IMR-90 (cell line): Measurements from ENCODE around the gene NCK1. TPM values are rescaled to one million over a fixed set of nuclear protein-coding genes. Genes with fewer than 3 reads are reported as not detected.

Experiments used
- ATAC-seq: fragments of 200-7000 bp; cut with Tn5 transposase; 2 replicates; pipeline ENCODE4 v1.9.1; 2020; ENCODE audit warnings: low read depth, mild to moderate bottlenecking, moderate library complexity
- BruUV-seq: library from RNA; stranded (reverse); fragments of 400-500 nt; replicated peaks from 2 replicates; lab custom pipeline; 2021; lab: Mats Ljungman, UMichigan
- CTCF ChIA-PET: fragments of 300-600 bp; formaldehyde crosslinking; extraction: SDS; loops from one replicate; lab custom pipeline; 2021; ENCODE audit warnings: antibody characterized with exemption; lab: Yijun Ruan, JAX
- POLR2A ChIA-PET: fragments of 300-600 bp; sonication (Branson Sonifier 250); formaldehyde crosslinking; loops from one replicate; lab custom pipeline; 2022; ENCODE audit warnings: antibody characterized with exemption; ENCODE audit not compliant: unreplicated experiment; lab: Charles Lee
- DNase-seq: peaks from one replicate; pipeline ENCODE4 v3.0.0; 2013
- H2AFZ ChIP-seq: replicated peaks from 2 replicates; pipeline ENCODE3; 2013; ENCODE audit warnings: low read length, mild to moderate bottlenecking; ENCODE audit not compliant: poor library complexity
- H2AK5ac ChIP-seq: 2 replicates; pipeline ENCODE4 v1.6.1; 2013; ENCODE audit warnings: low read depth, low read length, inconsistent platforms
- H2AK9ac ChIP-seq: replicated peaks from 2 replicates; pipeline ENCODE3; 2013; ENCODE audit warnings: mild to moderate bottlenecking, low read depth, low read length, moderate library complexity; ENCODE audit not compliant: poor library complexity
- H2BK120ac ChIP-seq: 2 replicates; pipeline ENCODE4 v1.6.1; 2013; ENCODE audit warnings: low read depth, low read length, inconsistent platforms
- H2BK15ac ChIP-seq: 3 replicates; pipeline ENCODE4 v1.6.1; 2013; ENCODE audit warnings: low read depth, low read length, inconsistent platforms
- H2BK20ac ChIP-seq: 2 replicates; pipeline ENCODE4 v1.6.1; 2013; ENCODE audit warnings: low read depth, mild to moderate bottlenecking, inconsistent platforms, low read length, moderate library complexity
- H2BK5ac ChIP-seq: 2 replicates; pipeline ENCODE4 v1.6.1; 2013; ENCODE audit warnings: mild to moderate bottlenecking, low read depth, low read length, inconsistent platforms; ENCODE audit not compliant: poor library complexity, severe bottlenecking
- H3K14ac ChIP-seq: replicated peaks from 2 replicates; pipeline ENCODE4 v1.6.1; 2013; ENCODE audit warnings: low read depth, low read length, inconsistent platforms
- H3K18ac ChIP-seq: 2 replicates; pipeline ENCODE4 v1.6.1; 2013; ENCODE audit warnings: low read depth, low read length, control low read depth
- H3K23ac ChIP-seq: 2 replicates; pipeline ENCODE4 v1.6.1; 2013; ENCODE audit warnings: low read depth, low read length, inconsistent platforms
- H3K27ac ChIP-seq: 2 replicates; pipeline ENCODE4 v1.5.1; 2013; ENCODE audit warnings: mild to moderate bottlenecking, control low read depth, low read length; ENCODE audit not compliant: insufficient read depth
- H3K27me3 ChIP-seq: 2 replicates; pipeline ENCODE4 v1.6.1; 2013; ENCODE audit warnings: low read length; ENCODE audit not compliant: control insufficient read depth, insufficient read depth
- H3K36me3 ChIP-seq: 2 replicates; pipeline ENCODE4 v1.6.1; 2013; ENCODE audit warnings: low read length, mixed read lengths; ENCODE audit not compliant: control insufficient read depth, insufficient read depth
- H3K4ac ChIP-seq: 2 replicates; pipeline ENCODE4 v1.6.1; 2013; ENCODE audit warnings: low read depth, low read length, inconsistent platforms
- H3K4me1 ChIP-seq: 2 replicates; pipeline ENCODE4 v1.6.1; 2013; ENCODE audit warnings: low read length, mixed read lengths; ENCODE audit not compliant: control insufficient read depth, insufficient read depth
- H3K4me2 ChIP-seq: 2 replicates; pipeline ENCODE4 v1.6.1; 2013; ENCODE audit warnings: low read depth, mild to moderate bottlenecking, control low read depth, low read length, moderate library complexity
- H3K4me3 ChIP-seq: 2 replicates; pipeline ENCODE4 v1.5.1; 2013; ENCODE audit warnings: low read depth, mild to moderate bottlenecking, control low read depth, low read length, moderate library complexity; ENCODE audit not compliant: insufficient read depth
- H3K56ac ChIP-seq: 2 replicates; pipeline ENCODE4 v1.6.1; 2013; ENCODE audit warnings: low read length, inconsistent platforms; ENCODE audit not compliant: insufficient read depth; ENCODE audit errors: extremely low read depth
- H3K79me1 ChIP-seq, 2 experiments: 2 replicates each; pipeline ENCODE4 v1.6.1; 2013; ENCODE audit warnings: low read length in 2 of 2, inconsistent platforms in 1 of 2, low read depth in 1 of 2
- H3K9ac ChIP-seq: 2 replicates; pipeline ENCODE4 v1.6.1; 2013; ENCODE audit warnings: low read depth, low read length, control low read depth
- H3K9me1 ChIP-seq: 2 replicates; pipeline ENCODE4 v1.6.1; 2013; ENCODE audit warnings: low read length, inconsistent platforms; ENCODE audit not compliant: insufficient read depth
- H3K9me3 ChIP-seq: 2 replicates; pipeline ENCODE4 v1.6.1; 2013; ENCODE audit warnings: low read length; ENCODE audit not compliant: control insufficient read depth, insufficient read depth
- H4K20me1 ChIP-seq: 2 replicates; pipeline ENCODE4 v1.6.1; 2013; ENCODE audit warnings: low read length, inconsistent platforms; ENCODE audit not compliant: insufficient read depth
- H4K5ac ChIP-seq: 2 replicates; pipeline ENCODE4 v1.6.1; 2013; ENCODE audit warnings: mild to moderate bottlenecking, low read depth, low read length, control low read depth
- H4K8ac ChIP-seq, 2 experiments: 2 replicates each; pipeline ENCODE4 v1.6.1; 2013; ENCODE audit warnings: low read depth in 2 of 2, low read length in 2 of 2, control low read depth in 1 of 2, inconsistent platforms in 1 of 2
- H4K91ac ChIP-seq: 2 replicates; pipeline ENCODE4 v1.6.1; 2013; ENCODE audit warnings: low read depth, low read length, inconsistent platforms; ENCODE audit not compliant: insufficient read depth
- BHLHE40 ChIP-seq: fragments of 150-350 bp; IDR thresholded peaks from 2 replicates; pipeline ENCODE4 v1.6.1; 2016; ENCODE audit warnings: mild to moderate bottlenecking, low read depth, low read length
- CEBPB ChIP-seq: IDR thresholded peaks from 2 replicates; pipeline ENCODE4 v1.6.1; 2012; ENCODE audit warnings: low read depth, low read length, improper control_type of control experiment
- CHD1 ChIP-seq: IDR thresholded peaks from 2 replicates; pipeline ENCODE4 v1.6.1; 2012; ENCODE audit warnings: low read depth, low read length, improper control_type of control experiment
- FOS ChIP-seq: fragments of 150-350 bp; IDR thresholded peaks from 2 replicates; pipeline ENCODE4 v1.6.1; 2016; ENCODE audit warnings: low read depth, low read length
- MAZ ChIP-seq: IDR thresholded peaks from 2 replicates; pipeline ENCODE4 v1.6.1; 2012; ENCODE audit warnings: low read depth, mild to moderate bottlenecking, low read length, improper control_type of control experiment, moderate library complexity, borderline replicate concordance
- MXI1 ChIP-seq: IDR thresholded peaks from 2 replicates; pipeline ENCODE4 v1.6.1; 2012; ENCODE audit warnings: low read depth, mild to moderate bottlenecking, low read length, moderate library complexity, borderline replicate concordance
- NFE2L2 ChIP-seq: fragments of 150-350 bp; IDR thresholded peaks from 2 replicates; pipeline ENCODE4 v1.6.1; 2016; ENCODE audit warnings: low read depth, mild to moderate bottlenecking, low read length
- POLR2A ChIP-seq: IDR thresholded peaks from 2 replicates; pipeline ENCODE4 v1.6.1; 2012; ENCODE audit warnings: mild to moderate bottlenecking, low read depth, low read length
- RAD21 ChIP-seq: IDR thresholded peaks from 2 replicates; pipeline ENCODE4 v1.6.1; 2012; ENCODE audit warnings: low read length, improper control_type of control experiment
- RCOR1 ChIP-seq: IDR thresholded peaks from 2 replicates; pipeline ENCODE4 v1.6.1; 2012; ENCODE audit warnings: mild to moderate bottlenecking, low read length, improper control_type of control experiment; ENCODE audit not compliant: insufficient replicate concordance
- RFX5 ChIP-seq: IDR thresholded peaks from 2 replicates; pipeline ENCODE4 v1.8.0; 2012; ENCODE audit warnings: low read depth, mild to moderate bottlenecking, low read length, moderate library complexity
- SMC3 ChIP-seq: fragments of 150-350 bp; IDR thresholded peaks from 2 replicates; pipeline ENCODE4 v1.6.1; 2016; ENCODE audit warnings: low read depth, mild to moderate bottlenecking, antibody characterized with exemption, low read length, moderate library complexity
- WGBS, 2 experiments: methylation state at CpG; one replicate each; pipeline versions ENCODE4 v1.1.5 to v1.1.7; 2013; ENCODE audit warnings: missing lambda C conversion rate in 2 of 2; ENCODE audit not compliant: insufficient read length in 1 of 2; ENCODE audit errors: extremely low coverage in 2 of 2; 5-methylcytosine and 5-hydroxymethylcytosine counted together
- dilution Hi-C: fragments of 300-500 bp; cut with HindIII; formaldehyde crosslinking; loops from one replicate; pipeline ENCODE4 v1.14.3; 2018; ENCODE audit warnings: low sequenced_read_pairs; ENCODE audit not compliant: unreplicated experiment
- in situ Hi-C: fragments of 300-500 bp; cut with MboI; formaldehyde crosslinking; loops from 3 replicates; pipeline ENCODE4 v1.14.3; 2019; ENCODE audit warnings: low sequenced_read_pairs, inconsistent platforms, mixed read lengths
- intact Hi-C: fragments of 100-400 bp; cut with micrococcal nuclease; formaldehyde crosslinking; loops from 2 replicates; pipeline ENCODE4 v1.10.0; 2022
- polyA plus RNA-seq, 3 experiments: library from polyadenylated mRNA; depleted of rRNA; stranded (reverse); fragments of >200 nt; gene quantifications; 2 replicates each; pipeline ENCODE4 v1.2.3, GENCODE V29; 2012; ENCODE audit warnings: low replicate concordance in 1 of 3
- total RNA-seq: library from RNA; depleted of rRNA; stranded (reverse); fragments of >200 nt; gene quantifications from 2 replicates; pipeline ENCODE4 v1.2.3, GENCODE V29; 2012
- TF ChIP-seq, protein P1 (sequence below): fragments of 150-350 bp; IDR thresholded peaks from 2 replicates; pipeline ENCODE4 v1.6.1; 2016; ENCODE audit warnings: low read depth, mild to moderate bottlenecking, low read length, moderate library complexity, borderline replicate concordance
- TF ChIP-seq, protein P2 (sequence below): conservative IDR thresholded peaks from 2 replicates; pipeline ENCODE4 v1.5.1; 2012; ENCODE audit warnings: mild to moderate bottlenecking, low read depth, low read length, improper control_type of control experiment
- TF ChIP-seq, protein P3 (sequence below): fragments of 150-350 bp; IDR thresholded peaks from 2 replicates; pipeline ENCODE4 v1.6.1; 2017; ENCODE audit warnings: mild to moderate bottlenecking, antibody characterized with exemption, low read length, low read depth

Gene NCK1
- total and polyA plus RNA-seq, 2 of the 4 experiments (the other 2 are of a cell fraction), result 23.7 to 24.3 TPM

DNA sequence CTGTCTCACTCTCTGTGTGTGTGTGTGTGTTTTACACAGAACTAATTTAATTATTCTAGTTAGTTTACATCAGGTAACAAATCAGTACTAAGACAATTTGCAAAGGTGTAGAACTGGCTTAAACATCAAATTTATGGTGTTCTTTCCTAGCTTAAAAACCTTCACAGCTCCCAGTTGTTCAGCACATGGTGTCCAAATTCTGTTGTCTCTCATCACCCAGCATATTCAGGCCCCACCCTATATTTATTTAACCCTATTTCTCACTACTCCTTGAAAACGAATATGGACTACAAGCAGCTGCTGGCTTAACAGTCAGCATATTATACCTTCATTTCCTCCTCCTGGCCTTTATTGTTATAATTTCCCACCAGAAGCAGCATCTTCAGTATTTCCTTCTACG is 96.9 kb downstream of the NCK1 start:
- Histone ChIP-seq H2BK120ac (no peak overlapping the region), H4K5ac (no peak overlapping the region), H2BK15ac (no peak overlapping the region), H3K27me3 (no peaks in the 10 kb centered on the region), H2AFZ (no peak overlapping the region), H4K8ac (no peak overlapping the region), H2BK20ac (no peak overlapping the region), H3K4me3 (no peak overlapping the region), H3K9me3 (no peaks in the 10 kb centered on the region), H3K4me1 (peaks cover 24% of the 10 kb centered on the region), H4K91ac (no peak overlapping the region), H3K4ac (no peak overlapping the region), H3K36me3 (no peaks in the 10 kb centered on the region), H3K27ac (no peak overlapping the region), H3K23ac (no peak overlapping the region), H3K79me1 (peaks cover 5 to 20% of the 10 kb centered on the region in 2 experiments; a peak in 3 of 4 replicates), H3K18ac (no peak overlapping the region), H3K4me2 (no peak overlapping the region), H3K9ac (no peak overlapping the region), H2AK9ac (no peak overlapping the region), H3K14ac (no peak overlapping the region), H2AK5ac (no peak overlapping the region), H3K9me1 (peaks cover 13% of the 10 kb centered on the region), H4K20me1 (no peaks in the 10 kb centered on the region), H3K56ac (no peak overlapping the region), H2BK5ac (no peak overlapping the region)
- dilution Hi-C loops, result no loop called here
- no TSS peak for BruUV-seq
- DNase-seq (no peak), ATAC-seq (no peak)
- WGBS, 2 experiments, result 91% methylated on average over 1 of the region's 2 CpGs; no CpG with 5 or more reads in 1 of the 2 experiments
- intact Hi-C loops, result loop anchor here (5.0 kb wide), 1 partner anchor 97 kb away; the partner anchor contains the start of gene NCK1
- TF ChIP-seq BHLHE40 (no peak), RCOR1 (no peak), MXI1 (no peak), CEBPB (no peak), CHD1 (no peak), RAD21 (no peak), RFX5 (no peak), NFE2L2 (no peak), MAZ (no peak), FOS (no peak), POLR2A (no peak), SMC3 (no peak)
- TF ChIP-seq, protein P1, sequence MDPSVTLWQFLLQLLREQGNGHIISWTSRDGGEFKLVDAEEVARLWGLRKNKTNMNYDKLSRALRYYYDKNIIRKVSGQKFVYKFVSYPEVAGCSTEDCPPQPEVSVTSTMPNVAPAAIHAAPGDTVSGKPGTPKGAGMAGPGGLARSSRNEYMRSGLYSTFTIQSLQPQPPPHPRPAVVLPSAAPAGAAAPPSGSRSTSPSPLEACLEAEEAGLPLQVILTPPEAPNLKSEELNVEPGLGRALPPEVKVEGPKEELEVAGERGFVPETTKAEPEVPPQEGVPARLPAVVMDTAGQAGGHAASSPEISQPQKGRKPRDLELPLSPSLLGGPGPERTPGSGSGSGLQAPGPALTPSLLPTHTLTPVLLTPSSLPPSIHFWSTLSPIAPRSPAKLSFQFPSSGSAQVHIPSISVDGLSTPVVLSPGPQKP, result no peak
- TF ChIP-seq, protein P2, sequence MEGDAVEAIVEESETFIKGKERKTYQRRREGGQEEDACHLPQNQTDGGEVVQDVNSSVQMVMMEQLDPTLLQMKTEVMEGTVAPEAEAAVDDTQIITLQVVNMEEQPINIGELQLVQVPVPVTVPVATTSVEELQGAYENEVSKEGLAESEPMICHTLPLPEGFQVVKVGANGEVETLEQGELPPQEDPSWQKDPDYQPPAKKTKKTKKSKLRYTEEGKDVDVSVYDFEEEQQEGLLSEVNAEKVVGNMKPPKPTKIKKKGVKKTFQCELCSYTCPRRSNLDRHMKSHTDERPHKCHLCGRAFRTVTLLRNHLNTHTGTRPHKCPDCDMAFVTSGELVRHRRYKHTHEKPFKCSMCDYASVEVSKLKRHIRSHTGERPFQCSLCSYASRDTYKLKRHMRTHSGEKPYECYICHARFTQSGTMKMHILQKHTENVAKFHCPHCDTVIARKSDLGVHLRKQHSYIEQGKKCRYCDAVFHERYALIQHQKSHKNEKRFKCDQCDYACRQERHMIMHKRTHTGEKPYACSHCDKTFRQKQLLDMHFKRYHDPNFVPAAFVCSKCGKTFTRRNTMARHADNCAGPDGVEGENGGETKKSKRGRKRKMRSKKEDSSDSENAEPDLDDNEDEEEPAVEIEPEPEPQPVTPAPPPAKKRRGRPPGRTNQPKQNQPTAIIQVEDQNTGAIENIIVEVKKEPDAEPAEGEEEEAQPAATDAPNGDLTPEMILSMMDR, result no peak
- TF ChIP-seq, protein P3, sequence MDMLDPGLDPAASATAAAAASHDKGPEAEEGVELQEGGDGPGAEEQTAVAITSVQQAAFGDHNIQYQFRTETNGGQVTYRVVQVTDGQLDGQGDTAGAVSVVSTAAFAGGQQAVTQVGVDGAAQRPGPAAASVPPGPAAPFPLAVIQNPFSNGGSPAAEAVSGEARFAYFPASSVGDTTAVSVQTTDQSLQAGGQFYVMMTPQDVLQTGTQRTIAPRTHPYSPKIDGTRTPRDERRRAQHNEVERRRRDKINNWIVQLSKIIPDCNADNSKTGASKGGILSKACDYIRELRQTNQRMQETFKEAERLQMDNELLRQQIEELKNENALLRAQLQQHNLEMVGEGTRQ, result no peak
- ChIA-PET POLR2A (no interaction called here), CTCF (no interaction called here)
- in situ Hi-C loops, result no loop called here
